ENCODE results near the gene L3MBTL4.
"Not testable (repeated sequence)": the region's sequence is repeated elsewhere in the genome, so short reads cannot be mapped to it uniquely, and the experiment has no call there.

Gene L3MBTL4

DNA sequence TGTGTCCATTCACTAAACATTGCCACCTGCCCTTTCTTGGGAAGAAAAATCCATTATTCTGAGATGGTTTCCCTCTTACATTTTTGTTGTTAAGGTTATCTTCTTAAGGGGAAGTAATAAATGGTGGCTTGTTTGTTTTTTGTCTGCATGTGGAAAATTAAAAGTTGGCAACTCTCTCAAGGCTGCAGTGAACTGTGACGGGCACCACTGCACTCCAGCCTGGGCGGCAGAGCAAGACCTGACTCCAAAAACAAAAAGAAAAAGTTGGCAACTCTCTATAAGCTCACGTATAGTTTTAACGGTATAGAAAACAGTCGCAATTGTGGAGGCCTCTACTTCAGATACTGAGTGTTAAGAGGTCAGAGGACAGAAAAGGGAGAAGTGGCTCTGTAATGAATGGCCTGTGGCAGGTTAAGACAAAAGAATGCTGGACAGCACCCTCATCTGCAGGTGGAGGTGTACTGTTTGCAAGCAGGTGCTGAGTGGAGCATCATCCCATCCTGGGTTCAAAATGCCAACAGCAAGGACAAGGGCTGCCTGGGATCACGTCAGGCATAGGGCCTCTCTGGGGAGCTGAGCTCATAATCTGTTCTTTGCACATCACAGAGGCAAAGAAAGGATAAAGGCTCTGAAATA, 16.7 kb downstream of the L3MBTL4 start:
- H3K9me3 ChIP-seq (ENCODE audit: control extremely low read depth in 1 of 5, control insufficient read depth in 4 of 5, insufficient read depth in 2 of 5, low read depth in 1 of 5, low read length in 4 of 5) = peaks cover 0 to 7% (median 0%) of the 10 kb centered on the region in 5 experiments
- peaks cover 0 to 6% (median 0%) of the 10 kb centered on the region in 5 experiments for H3K27me3 ChIP-seq (replicated peaks in 2 of 5; ENCODE audit: control insufficient read depth in 4 of 5, insufficient read depth in 5 of 5, low read length in 4 of 5)
- H3K4me1 ChIP-seq (ENCODE audit: control extremely low read depth in 1 of 4, control insufficient read depth in 4 of 4, insufficient read depth in 4 of 4, low read length in 3 of 4) = no peaks in the 10 kb centered on the region
- H3K27ac ChIP-seq (ENCODE audit: insufficient read depth in 1 of 2, low read depth in 1 of 2, low read length in 2 of 2, poor library complexity in 1 of 2, severe bottlenecking in 2 of 2) = no peak overlapping the region
- ChIA-PET CTCF (no interaction called here), POLR2A (interaction anchor here (0.5 kb wide), 1 partner anchor 108 kb away, joined by 4 read pairs; no protein-coding TSS in a partner anchor)
- DNase-seq = no peak
- H3K36me3 ChIP-seq (ENCODE audit: control insufficient read depth in 4 of 4, insufficient read depth in 4 of 4, low read length in 3 of 4) = peaks cover 0 to 6% (median 3%) of the 10 kb centered on the region in 4 experiments
- H3K4me3 ChIP-seq (ENCODE audit: control insufficient read depth in 1 of 7, extremely low read depth in 1 of 7, insufficient read depth in 4 of 7, low read depth in 2 of 7, low read length in 6 of 7) = no peak overlapping the region
- 94% methylated on average over 6 of the region's 6 CpGs for WGBS (ENCODE audit: insufficient coverage)

DNA sequence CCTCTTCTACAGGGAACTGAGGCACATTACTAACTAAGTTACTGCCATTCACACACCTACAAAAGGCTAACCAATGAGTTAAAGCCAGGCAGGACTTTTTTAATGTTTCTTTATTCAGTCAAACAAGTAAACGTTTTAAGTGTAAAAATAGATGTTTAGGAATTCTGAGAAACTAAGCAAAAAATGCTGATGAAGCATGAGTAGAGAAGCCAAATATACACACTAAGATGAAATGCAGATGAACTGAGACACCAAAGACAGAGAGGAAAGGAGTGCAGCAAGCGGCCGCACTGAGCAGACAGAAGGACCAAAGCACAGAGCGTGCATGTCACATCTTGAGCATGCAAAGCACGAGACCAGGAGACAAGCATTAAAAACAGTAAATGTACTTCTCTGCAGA, 17.9 kb downstream of the L3MBTL4 start:
- H3K27ac ChIP-seq (ENCODE audit: insufficient read depth in 1 of 2, low read depth in 1 of 2, low read length in 2 of 2, poor library complexity in 1 of 2, severe bottlenecking in 2 of 2) = no peak overlapping the region
- no peak overlapping the region for H3K4me3 ChIP-seq (ENCODE audit: control insufficient read depth in 1 of 7, extremely low read depth in 1 of 7, insufficient read depth in 4 of 7, low read depth in 2 of 7, low read length in 6 of 7)
- H3K27me3 ChIP-seq (replicated peaks in 2 of 5; ENCODE audit: control insufficient read depth in 4 of 5, insufficient read depth in 5 of 5, low read length in 4 of 5) = peaks cover 0 to 6% (median 0%) of the 10 kb centered on the region in 5 experiments
- H3K36me3 ChIP-seq (ENCODE audit: control insufficient read depth in 4 of 4, insufficient read depth in 4 of 4, low read length in 3 of 4) = peaks cover 0 to 7% (median 3%) of the 10 kb centered on the region in 4 experiments
- no peaks in the 10 kb centered on the region for H3K4me1 ChIP-seq (ENCODE audit: control extremely low read depth in 1 of 4, control insufficient read depth in 4 of 4, insufficient read depth in 4 of 4, low read length in 3 of 4)
- 86% methylated on average over 5 of the region's 5 CpGs for WGBS (ENCODE audit: insufficient coverage)
- no peak for DNase-seq
- CTCF ChIA-PET = no interaction called here
- POLR2A ChIA-PET = interaction anchor here (0.6 kb wide), 1 partner anchor 394 kb away, joined by 3 read pairs; no protein-coding TSS in a partner anchor
- peaks cover 0 to 12% (median 3%) of the 10 kb centered on the region in 5 experiments for H3K9me3 ChIP-seq (ENCODE audit: control extremely low read depth in 1 of 5, control insufficient read depth in 4 of 5, insufficient read depth in 2 of 5, low read depth in 1 of 5, low read length in 4 of 5)

DNA sequence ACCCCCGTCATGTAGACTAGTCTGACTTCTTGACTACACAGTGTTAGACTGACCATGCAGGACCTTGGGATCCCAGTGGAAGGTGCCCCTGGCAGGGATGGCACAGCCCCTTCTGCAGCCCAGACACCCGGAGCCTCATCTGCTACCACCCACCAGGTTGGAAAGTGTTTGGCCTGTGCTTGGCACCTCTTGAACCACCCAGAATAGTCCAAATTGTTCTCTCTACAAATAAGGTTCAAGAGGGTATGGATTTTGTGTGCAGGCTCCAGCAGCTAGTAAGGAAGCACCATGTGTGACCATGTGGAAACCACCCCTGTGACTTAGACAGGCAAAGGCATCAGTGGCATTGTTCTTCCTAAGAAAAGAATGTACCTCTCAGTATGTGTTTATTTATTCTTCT, 18.4 kb downstream of the L3MBTL4 start:
- POLR2A ChIA-PET = interaction anchor here (0.6 kb wide), 1 partner anchor 393 kb away, joined by 3 read pairs; no protein-coding TSS in a partner anchor
- peaks cover 0 to 18% (median 7%) of the 10 kb centered on the region in 5 experiments for H3K9me3 ChIP-seq (ENCODE audit: control extremely low read depth in 1 of 5, control insufficient read depth in 4 of 5, insufficient read depth in 2 of 5, low read depth in 1 of 5, low read length in 4 of 5)
- no peak overlapping the region for H3K4me3 ChIP-seq (ENCODE audit: control insufficient read depth in 1 of 7, extremely low read depth in 1 of 7, insufficient read depth in 4 of 7, low read depth in 2 of 7, low read length in 6 of 7)
- DNase-seq = no peak
- 88% methylated on average over 1 of the region's 2 CpGs for WGBS (ENCODE audit: insufficient coverage)
- no peak overlapping the region for H3K27ac ChIP-seq (ENCODE audit: insufficient read depth in 1 of 2, low read depth in 1 of 2, low read length in 2 of 2, poor library complexity in 1 of 2, severe bottlenecking in 2 of 2)
- H3K36me3 ChIP-seq (ENCODE audit: control insufficient read depth in 4 of 4, insufficient read depth in 4 of 4, low read length in 3 of 4) = peaks cover 0 to 7% (median 3%) of the 10 kb centered on the region in 4 experiments
- peaks cover 0 to 2% (median 0%) of the 10 kb centered on the region in 5 experiments for H3K27me3 ChIP-seq (replicated peaks in 2 of 5; ENCODE audit: control insufficient read depth in 4 of 5, insufficient read depth in 5 of 5, low read length in 4 of 5)
- CTCF ChIA-PET = interaction anchor here (1.0 kb wide), 1 partner anchor 10 kb away, joined by 3 read pairs; no protein-coding TSS in a partner anchor
- no peaks in the 10 kb centered on the region for H3K4me1 ChIP-seq (ENCODE audit: control extremely low read depth in 1 of 4, control insufficient read depth in 4 of 4, insufficient read depth in 4 of 4, low read length in 3 of 4)

DNA sequence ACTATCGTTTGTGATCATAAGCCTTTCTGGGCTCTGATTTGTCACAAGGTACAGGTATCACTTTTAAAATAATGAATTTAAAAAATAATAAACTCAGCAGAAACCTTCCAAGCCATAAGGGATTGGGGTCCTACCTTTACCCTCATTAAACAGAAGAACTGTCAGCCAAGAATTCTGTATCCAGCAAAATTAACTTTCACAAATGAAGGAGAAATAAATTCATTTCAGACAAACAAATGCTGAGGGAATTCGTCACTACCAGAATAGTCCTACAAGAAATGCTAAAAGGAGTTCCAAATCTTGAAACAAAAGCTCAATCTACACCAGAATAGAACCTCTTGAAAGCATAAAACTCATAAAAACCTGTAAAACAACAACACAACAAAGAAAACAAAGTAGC, 25.7 kb downstream of the L3MBTL4 start:
- Histone ChIP-seq H3K27ac (ENCODE audit: insufficient read depth in 1 of 2, low read depth in 1 of 2, low read length in 2 of 2, poor library complexity in 1 of 2, severe bottlenecking in 2 of 2) (no peak overlapping the region), H3K9me3 (ENCODE audit: control extremely low read depth in 1 of 5, control insufficient read depth in 4 of 5, insufficient read depth in 2 of 5, low read depth in 1 of 5, low read length in 4 of 5) (peaks cover 2 to 66% (median 31%) of the 10 kb centered on the region in 5 experiments), H3K4me1 (ENCODE audit: control extremely low read depth in 1 of 4, control insufficient read depth in 4 of 4, insufficient read depth in 4 of 4, low read length in 3 of 4) (no peaks in the 10 kb centered on the region), H3K27me3 (replicated peaks in 2 of 5; ENCODE audit: control insufficient read depth in 4 of 5, insufficient read depth in 5 of 5, low read length in 4 of 5) (no peaks in the 10 kb centered on the region), H3K4me3 (ENCODE audit: control insufficient read depth in 1 of 7, extremely low read depth in 1 of 7, insufficient read depth in 4 of 7, low read depth in 2 of 7, low read length in 6 of 7) (no peak overlapping the region), H3K36me3 (ENCODE audit: control insufficient read depth in 4 of 4, insufficient read depth in 4 of 4, low read length in 3 of 4) (peaks cover 0 to 10% (median 3%) of the 10 kb centered on the region in 4 experiments)
- CTCF ChIA-PET = no interaction called here
- no CpG with 5 or more reads among the region's 2 CpGs for WGBS (ENCODE audit: insufficient coverage)
- POLR2A ChIA-PET = no interaction called here
- DNase-seq = no peak

DNA sequence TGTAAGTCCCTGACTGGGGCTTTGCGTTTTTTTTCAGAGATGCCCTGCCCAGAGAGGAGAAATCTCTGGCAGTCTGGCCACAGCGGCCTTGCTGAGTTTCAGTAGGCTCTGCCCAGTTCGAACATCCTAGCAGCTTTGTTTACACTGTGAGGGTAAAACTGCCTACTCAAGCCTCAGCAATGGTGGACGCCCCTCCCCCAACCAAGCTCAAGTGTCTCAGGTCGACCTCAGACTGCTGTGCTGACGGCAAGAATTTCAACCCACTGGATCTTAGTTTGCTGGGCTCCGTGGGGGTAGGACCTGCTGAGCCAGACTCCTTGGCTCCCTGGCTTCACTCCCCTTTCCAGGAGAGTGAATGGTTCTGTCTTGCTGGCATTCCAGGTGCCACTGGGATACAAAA, 31.7 kb downstream of the L3MBTL4 start:
- Histone ChIP-seq H3K27me3 (replicated peaks in 2 of 5; ENCODE audit: control insufficient read depth in 4 of 5, insufficient read depth in 5 of 5, low read length in 4 of 5) (no peaks in the 10 kb centered on the region), H3K36me3 (ENCODE audit: control insufficient read depth in 4 of 4, insufficient read depth in 4 of 4, low read length in 3 of 4) (peaks cover 0 to 3% (median 0%) of the 10 kb centered on the region in 4 experiments), H3K4me1 (ENCODE audit: control extremely low read depth in 1 of 4, control insufficient read depth in 4 of 4, insufficient read depth in 4 of 4, low read length in 3 of 4) (no peaks in the 10 kb centered on the region), H3K4me3 (ENCODE audit: control insufficient read depth in 1 of 7, extremely low read depth in 1 of 7, insufficient read depth in 4 of 7, low read depth in 2 of 7, low read length in 6 of 7) (no peak overlapping the region), H3K27ac (ENCODE audit: insufficient read depth in 1 of 2, low read depth in 1 of 2, low read length in 2 of 2, poor library complexity in 1 of 2, severe bottlenecking in 2 of 2) (no peak overlapping the region), H3K9me3 (ENCODE audit: control extremely low read depth in 1 of 5, control insufficient read depth in 4 of 5, insufficient read depth in 2 of 5, low read depth in 1 of 5, low read length in 4 of 5) (peaks cover 0 to 37% (median 25%) of the 10 kb centered on the region in 5 experiments)
- WGBS (ENCODE audit: insufficient coverage) = 82% methylated on average over 7 of the region's 7 CpGs
- CTCF ChIA-PET = no interaction called here
- POLR2A ChIA-PET = no interaction called here
- DNase-seq = no peak

DNA sequence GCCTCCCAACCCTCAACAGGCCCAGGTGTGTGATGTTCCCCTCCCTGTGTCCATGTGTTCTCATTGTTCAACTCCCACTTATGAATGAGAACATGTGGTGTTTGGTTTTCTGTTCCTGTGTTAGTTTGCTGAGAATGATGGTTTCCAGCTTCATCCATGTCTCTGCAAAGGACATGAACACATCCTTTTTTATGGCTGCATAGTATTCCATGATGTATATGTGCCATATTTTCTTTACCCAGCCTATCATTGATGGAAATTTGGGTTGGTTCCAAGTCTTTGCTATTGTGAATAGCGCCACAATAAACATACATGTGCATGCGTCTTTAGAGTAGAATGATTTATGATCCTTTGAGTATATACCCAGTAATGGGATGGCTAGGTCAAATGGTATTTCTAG, 37.2 kb downstream of the L3MBTL4 start:
- whole genome bisulfite sequencing (ENCODE audit: insufficient coverage) = no CpG with 5 or more reads among the region's 2 CpGs
- H3K4me1 ChIP-seq (ENCODE audit: control extremely low read depth in 1 of 4, control insufficient read depth in 4 of 4, insufficient read depth in 4 of 4, low read length in 3 of 4); H3K27me3 ChIP-seq (replicated peaks in 2 of 5; ENCODE audit: control insufficient read depth in 4 of 5, insufficient read depth in 5 of 5, low read length in 4 of 5); H3K4me3 ChIP-seq (ENCODE audit: control insufficient read depth in 1 of 7, extremely low read depth in 1 of 7, insufficient read depth in 4 of 7, low read depth in 2 of 7, low read length in 6 of 7); H3K36me3 ChIP-seq (ENCODE audit: control insufficient read depth in 4 of 4, insufficient read depth in 4 of 4, low read length in 3 of 4); H3K9me3 ChIP-seq (ENCODE audit: control extremely low read depth in 1 of 5, control insufficient read depth in 4 of 5, insufficient read depth in 2 of 5, low read depth in 1 of 5, low read length in 4 of 5); CTCF ChIA-PET; DNase-seq; POLR2A ChIA-PET; H3K27ac ChIP-seq (ENCODE audit: insufficient read depth in 1 of 2, low read depth in 1 of 2, low read length in 2 of 2, poor library complexity in 1 of 2, severe bottlenecking in 2 of 2): not testable (repeated sequence)

DNA sequence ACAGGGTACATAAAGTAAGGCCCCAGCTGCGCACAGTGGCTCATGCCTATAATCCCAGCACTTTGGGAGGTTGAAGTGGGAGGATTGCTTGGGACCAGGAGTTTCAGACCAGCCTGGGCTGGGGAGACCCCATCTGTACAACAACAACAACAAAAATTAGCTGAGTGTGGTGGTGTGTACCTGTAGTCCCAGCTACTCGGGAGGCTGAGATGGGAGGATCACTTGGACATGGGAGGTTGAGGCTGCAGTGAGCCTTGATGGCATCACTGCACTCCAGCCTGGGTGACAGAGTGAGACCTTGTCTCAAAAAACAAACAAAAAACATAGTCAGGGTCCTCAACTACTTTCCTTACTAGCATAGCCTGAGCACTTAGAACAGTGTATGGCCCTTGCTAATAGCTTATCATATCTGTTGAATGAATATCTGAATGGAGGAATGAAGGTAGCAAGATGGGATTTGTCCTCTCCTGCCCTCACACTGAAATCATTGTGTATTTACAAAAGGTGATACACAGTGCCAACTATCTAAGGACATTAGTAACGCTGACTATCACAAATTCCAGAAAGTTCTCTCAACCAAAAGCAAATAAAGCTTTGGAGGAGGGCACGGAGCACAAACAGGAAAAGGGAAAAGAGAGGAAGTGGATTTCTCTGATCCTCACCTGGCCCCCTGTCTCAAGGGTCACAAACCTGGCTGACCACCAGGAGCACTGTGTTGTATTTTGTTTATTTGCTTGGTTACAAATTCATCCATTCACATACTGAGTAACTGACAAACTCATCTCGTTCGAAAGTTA, 38.1 kb downstream of the L3MBTL4 start:
- Histone ChIP-seq H3K36me3 (ENCODE audit: control insufficient read depth in 4 of 4, insufficient read depth in 4 of 4, low read length in 3 of 4) (no peaks in the 10 kb centered on the region), H3K27me3 (replicated peaks in 2 of 5; ENCODE audit: control insufficient read depth in 4 of 5, insufficient read depth in 5 of 5, low read length in 4 of 5) (no peaks in the 10 kb centered on the region), H3K4me3 (ENCODE audit: control insufficient read depth in 1 of 7, extremely low read depth in 1 of 7, insufficient read depth in 4 of 7, low read depth in 2 of 7, low read length in 6 of 7) (no peak overlapping the region), H3K4me1 (ENCODE audit: control extremely low read depth in 1 of 4, control insufficient read depth in 4 of 4, insufficient read depth in 4 of 4, low read length in 3 of 4) (no peaks in the 10 kb centered on the region), H3K9me3 (ENCODE audit: control extremely low read depth in 1 of 5, control insufficient read depth in 4 of 5, insufficient read depth in 2 of 5, low read depth in 1 of 5, low read length in 4 of 5) (peaks cover 0 to 11% (median 1%) of the 10 kb centered on the region in 5 experiments), H3K27ac (ENCODE audit: insufficient read depth in 1 of 2, low read depth in 1 of 2, low read length in 2 of 2, poor library complexity in 1 of 2, severe bottlenecking in 2 of 2) (no peak overlapping the region)
- CTCF ChIA-PET = no interaction called here
- POLR2A ChIA-PET = no interaction called here
- no peak for DNase-seq
- WGBS (ENCODE audit: insufficient coverage) = 100% methylated on average over 2 of the region's 6 CpGs

All from common myeloid progenitor, CD34-positive (primary cell).